CD4-positive, alpha-beta T cell treated with Interleukin-17A for 1 hour (primary cell): ENCODE measurements around the gene LCN12.

Experiments
- DNase-seq: peaks from one replicate; pipeline ENCODE4 v3.0.0-alpha.2; 2020

The LCN12 gene

DNA sequence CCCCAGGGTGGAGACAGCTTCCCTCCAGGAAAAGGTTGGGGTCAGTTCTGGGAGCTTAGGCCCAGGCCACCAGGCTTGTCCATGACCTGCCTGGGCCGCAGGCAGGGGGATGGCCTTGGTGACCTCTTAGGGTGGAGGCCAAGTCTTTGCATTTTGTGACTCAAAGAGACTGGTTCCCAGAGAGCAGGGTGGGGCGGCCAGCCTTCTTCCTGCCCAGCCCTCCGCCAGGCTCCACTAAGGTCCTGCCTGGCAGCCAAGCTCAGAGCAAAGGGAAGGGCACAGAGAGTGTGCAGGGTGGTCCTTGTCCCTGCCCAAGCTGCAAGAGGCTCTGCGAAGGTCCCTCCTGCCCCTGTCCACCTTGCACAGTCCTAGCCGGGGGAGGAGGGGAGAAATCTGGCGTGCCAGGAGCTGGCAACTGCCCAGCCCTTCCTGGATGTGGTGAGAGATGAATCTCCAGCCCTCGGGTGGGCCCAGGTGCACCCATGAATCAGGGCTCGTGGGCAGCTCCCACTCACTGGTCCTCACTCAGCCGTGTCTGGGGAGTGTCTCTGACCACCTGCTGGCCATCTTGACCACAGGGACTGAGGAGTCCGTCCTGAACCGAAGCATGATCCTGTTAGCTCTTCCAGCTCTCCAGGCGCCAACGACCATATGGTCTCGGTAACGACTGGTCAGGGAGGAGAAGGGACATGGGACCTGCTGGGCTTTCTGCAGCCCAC lies 22.9 kb downstream of the LCN12 start:
- DNase-seq: no peak

DNA sequence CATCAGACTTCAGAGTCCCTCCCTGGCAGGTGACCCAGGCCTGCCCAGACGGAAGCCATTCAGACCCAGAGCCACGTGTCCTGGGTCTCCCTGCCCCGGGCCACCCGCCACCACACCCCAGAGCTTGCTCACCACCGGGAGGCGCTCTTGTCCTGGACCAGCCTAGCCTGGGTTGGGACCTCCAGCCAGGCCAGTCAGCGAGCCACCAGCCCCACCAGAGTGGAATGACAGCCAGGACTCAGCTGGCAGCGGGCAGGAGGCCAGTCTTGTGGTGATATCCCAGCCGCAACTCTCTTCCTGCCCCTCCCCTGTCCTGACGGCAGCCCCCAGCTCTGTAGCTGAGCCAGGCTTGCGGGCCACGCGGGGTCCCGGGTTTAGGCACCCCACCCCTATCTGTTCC lies 23.6 kb downstream of the LCN12 start:
- peak; percentile 40 for DNase-seq

DNA sequence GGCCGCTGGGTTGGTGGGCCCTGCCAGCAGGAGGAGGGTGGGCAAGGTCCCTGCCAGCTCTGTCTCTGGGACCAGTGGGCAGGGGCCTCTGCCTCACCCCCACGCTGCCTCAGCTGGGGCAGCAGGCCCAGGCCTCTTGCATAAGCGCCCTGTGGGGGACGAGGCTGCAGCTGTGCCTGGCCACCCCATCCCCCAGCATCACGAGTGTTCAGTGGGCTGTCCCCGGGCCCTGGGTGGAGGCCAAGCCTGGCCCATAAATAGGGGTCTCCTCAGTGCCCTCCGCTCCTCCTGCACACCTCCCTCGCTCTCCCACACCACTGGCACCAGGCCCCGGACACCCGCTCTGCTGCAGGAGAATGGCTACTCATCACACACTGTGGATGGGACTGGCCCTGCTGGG lies 25.1 kb downstream of the LCN12 start, which contains the start of gene PTGDS:
TSS of gene PTGDS (plus strand) at position 282 of the 400 bp plus-strand sequence. CDS start at position 357, 75 bp downstream.
- DNase-seq: no peak

DNA sequence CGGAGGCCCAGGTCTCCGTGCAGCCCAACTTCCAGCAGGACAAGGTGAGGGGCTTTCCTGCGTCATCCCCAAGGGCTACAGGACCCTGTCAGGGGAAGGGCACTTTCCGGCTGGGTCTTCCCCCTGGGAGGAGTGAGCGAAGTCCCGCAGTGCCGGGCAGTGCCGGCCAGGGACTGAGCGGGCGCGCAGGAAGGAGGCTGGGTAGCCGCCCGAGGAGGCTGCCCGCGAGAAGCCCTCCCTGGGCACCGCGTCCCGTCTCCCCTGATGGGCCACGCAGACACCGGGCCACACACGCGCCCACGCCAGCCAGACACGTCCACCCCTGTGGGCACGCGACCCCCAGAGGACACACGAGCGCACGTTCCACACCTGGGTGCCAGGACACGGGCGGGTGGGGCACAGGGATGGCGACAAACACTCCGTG lies 25.6 kb downstream of the LCN12 start:
- no peak for DNase-seq

DNA sequence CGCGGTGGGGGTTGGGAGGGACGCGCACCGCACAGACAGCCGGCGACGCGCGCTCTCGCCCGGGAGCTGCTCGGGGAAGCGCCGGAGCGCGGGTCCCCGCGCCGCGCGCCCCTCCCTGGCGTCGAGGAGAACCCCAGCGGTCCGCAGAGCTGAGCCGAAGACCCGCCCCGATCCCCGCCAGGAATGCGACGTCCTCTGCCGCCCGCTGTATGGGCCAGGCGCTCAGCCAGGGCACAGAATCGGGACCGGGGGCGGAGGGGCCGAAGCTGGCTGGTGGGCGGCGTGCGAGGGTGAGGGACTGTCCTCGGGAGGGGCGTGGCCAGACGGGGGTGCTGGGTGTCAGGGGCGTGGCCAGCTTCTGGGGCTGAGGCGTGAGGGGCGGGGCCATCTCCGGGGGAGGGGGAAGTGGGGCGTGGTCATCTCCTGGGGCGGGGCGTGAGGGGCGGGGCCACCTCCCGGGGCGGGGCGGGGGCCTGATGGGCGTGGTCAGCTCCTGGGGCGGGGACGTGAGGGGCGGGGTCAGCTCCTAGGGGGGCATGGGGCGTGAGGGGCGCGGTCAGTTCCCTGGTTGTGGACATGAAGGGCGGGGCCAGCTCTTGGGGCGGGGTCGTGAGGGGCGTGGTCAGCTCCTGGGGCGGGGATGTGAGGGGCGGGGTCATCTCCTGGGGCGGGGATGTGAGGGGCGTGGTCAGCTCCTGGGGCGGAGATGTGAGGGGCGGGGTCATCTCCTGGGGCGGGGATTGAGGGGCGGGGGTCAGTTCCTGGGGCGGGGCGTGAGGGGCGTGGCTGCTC lies 26.2 kb downstream of the LCN12 start:
- DNase-seq: peak; percentile 77

DNA sequence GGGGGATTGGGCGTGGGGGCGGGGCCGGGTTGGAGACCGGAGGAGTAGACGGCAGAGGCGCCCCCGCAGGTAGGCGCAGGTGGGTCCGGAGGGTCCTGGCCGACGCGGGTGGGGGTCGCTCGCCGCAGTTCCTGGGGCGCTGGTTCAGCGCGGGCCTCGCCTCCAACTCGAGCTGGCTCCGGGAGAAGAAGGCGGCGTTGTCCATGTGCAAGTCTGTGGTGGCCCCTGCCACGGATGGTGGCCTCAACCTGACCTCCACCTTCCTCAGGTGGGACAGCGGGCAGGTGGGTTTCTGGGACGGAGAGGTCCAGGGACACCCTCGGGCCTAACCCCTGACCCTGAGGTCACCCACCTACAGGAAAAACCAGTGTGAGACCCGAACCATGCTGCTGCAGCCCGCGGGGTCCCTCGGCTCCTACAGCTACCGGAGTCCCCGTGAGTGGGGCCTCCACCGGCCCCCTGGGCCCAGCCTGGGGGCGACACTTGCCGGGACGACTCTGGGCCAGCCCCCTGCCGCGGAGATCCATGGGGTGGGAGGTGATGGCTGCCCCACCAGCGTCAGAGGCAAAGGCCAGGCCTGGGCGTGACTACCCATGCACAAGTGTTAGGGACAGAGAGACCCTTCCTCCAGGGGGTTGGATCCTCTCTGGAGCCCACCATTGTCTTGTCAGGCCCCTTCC lies 26.9 kb downstream of the LCN12 start:
- DNase-seq: no peak

DNA sequence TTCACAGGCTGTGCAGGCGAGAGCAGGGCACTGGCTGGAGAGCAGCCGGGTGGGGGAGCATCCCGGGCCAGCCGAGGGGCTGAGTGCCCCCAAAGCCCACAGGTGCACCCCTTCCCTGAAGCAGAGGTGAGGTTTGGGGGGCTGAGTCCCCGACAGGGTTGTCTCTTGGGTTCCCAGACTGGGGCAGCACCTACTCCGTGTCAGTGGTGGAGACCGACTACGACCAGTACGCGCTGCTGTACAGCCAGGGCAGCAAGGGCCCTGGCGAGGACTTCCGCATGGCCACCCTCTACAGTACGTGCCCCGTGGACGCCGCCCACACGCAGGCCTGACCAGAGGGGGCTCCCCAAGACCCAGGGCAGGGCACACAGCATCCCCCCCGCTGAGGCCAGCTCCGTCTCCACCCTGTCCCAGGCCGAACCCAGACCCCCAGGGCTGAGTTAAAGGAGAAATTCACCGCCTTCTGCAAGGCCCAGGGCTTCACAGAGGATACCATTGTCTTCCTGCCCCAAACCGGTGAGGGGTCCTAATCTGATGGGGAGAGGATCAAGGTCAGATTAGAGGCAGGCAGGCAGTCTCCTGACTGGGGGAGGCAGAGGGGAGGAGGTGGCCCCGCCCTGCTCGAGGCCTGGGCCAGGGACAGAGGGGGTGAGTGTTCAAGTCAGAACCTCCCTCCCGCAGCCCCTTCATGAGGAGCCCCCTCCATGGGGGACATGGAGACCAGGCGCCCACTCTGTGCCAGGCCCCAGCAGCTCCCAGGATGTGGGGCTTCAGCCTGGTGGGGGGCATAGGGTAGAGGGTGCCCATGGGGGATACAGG lies 27.9 kb downstream of the LCN12 start:
- no peak for DNase-seq

DNA sequence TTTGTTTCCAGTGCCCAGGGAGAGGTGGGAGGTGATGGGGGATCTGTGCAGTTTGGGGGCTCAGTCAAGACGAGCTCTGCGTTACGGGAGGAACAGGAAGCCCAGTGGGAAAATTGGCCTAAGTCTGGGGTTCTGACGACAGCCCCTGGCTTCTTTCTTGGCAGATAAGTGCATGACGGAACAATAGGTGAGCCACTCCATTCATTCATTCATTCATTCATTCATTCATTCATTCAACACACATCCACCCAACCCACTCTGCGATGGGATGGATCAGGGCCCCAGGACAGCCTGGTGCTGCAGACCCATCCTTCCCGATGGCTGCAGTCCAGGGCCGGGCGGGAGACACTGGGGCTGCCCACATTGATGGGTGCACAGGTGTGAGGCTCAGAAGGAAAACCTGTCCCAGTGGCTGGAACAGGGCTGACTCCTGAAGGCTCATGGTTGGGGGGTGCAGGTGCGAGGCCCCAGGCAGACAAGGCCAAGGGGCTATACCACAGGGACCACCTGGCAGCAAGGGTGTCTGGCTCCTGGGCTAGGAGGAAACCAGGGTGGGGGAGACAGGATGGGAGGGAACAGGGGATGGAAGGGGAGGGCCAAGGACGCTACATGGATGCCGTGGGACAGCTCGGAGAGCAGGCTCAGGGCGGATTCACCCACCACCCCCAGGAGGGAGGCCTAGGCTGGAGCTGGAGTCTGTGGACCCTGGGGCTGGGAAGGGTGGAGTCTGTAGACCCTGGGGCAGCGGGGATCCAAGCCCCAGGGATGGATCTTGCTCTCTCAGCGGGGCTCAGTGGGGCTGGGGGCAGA lies 28.8 kb downstream of the LCN12 start:
- DNase-seq: no peak

DNA sequence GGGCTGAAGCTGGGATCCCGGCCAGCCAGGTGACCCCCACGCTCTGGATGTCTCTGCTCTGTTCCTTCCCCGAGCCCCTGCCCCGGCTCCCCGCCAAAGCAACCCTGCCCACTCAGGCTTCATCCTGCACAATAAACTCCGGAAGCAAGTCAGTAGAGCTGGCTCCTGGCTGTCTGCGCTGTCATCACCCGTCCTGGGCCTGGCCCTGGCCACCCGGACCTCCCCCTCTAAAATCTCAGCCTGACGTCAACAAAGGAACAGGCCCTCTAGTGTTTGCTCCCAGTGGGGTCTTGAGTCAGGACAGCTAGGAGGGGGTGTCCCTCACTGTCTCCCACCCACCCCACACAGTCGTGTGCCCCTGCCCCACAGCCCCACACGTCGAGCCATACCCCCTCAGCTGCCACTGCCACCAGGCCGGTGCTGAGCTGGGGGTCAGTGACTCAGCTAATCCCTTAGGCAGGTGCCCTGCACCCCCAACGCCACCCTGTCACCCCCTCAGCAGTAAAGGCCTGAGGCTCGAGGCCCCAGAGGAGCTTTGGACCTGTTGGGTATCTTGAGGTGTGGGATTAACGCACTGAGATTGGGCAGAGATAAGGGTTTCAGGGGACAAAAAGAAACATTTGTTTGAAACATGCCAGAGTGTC lies 29.6 kb downstream of the LCN12 start:
- DNase-seq: no peak

DNA sequence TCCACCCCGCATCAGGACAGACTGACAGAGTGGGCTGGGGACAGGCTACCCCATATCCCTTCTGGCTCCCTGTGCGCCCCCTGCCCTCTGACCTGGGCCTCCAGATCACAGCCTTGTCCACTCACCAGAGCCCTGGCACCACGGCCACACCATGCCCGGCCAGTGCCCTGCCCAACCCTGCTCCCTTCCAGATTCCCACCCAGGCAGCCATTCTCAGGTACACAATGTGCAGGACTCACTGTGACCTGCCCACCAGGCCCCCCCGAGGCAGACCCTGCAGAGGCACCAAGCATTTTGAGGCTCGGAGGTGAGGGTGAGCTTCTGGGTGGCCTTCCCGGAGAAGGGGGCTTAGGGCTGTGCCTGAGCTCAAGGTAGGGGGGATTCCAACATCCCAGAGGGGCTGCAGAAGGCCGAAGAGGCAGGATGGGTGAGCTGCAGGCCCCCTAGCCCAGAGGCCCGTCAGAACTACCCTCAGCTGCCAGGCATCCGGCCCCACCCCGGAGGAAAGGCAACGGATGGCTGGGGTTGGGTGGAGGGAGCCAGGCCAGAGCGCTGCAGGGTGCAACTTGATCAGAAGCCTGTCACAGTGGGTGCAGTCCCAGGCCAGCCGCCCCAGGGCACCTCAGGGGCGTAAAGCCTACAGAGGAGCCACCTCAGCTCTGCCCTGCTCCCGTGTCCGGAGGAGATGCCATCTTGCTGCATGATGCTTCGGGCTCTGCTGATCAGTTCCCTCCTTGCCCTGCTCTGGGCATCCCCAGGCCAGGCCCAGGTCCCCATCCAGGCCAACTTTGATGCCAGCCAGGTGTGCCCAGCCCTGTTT lies 30.4 kb downstream of the LCN12 start, which contains the start of gene LCNL1:
TSS of gene LCNL1 (plus strand) at position 762 of the 820 bp plus-strand sequence. CDS start 594 bp downstream, outside the sequence.
- no peak for DNase-seq

DNA sequence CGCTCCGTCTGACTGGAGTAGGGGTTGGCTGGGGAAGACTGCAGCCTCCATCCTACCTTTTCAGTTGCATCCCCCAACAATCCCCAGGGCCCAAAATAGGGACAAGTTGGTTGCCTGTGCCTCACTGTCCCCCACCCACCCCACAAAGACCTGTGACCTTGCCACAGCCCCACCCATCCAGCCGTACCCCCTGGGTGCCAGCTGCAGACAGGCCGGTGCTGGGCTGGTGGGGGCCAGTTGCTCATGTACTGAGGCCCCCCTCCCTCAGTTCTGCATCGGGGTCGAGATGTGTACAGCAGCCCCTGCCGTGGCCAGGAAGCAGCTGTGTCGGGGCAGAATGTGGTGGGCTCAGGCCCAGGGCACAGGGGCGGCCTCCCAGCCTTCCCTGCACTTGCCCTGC lies 31.1 kb downstream of the LCN12 start:
- no peak for DNase-seq

DNA sequence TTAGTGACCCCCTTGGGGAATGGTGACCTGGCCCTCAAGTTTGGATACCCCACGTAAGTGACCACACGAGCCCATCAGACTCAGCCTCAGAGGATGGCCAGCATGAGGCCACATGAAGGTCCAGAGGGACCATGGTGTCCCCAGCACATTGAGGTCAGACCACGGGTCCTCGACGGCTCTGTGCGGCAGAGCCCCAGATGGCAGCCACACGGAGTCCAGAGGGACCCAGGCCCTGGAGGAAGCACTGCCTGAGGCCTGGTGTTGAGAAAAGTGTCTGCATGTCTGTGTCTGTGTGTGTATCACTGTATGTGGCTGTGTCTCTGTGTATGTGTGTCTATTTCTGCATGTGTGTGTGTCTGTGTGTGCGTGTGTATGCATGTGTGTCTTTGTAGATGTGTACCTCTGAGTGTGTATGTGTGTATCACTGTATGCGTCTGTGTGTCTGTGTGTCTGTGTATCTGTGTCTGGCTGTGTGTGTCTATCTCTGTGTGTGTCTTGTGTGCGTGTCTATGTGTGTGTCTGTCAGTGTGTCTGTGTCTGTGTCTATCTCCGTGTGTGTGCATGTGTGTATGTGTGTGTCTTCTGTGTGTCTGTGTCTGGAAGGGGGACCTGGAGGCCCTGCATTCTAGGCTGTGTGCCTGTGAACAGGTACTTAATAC lies 31.7 kb downstream of the LCN12 start:
- DNase-seq: no peak

DNA sequence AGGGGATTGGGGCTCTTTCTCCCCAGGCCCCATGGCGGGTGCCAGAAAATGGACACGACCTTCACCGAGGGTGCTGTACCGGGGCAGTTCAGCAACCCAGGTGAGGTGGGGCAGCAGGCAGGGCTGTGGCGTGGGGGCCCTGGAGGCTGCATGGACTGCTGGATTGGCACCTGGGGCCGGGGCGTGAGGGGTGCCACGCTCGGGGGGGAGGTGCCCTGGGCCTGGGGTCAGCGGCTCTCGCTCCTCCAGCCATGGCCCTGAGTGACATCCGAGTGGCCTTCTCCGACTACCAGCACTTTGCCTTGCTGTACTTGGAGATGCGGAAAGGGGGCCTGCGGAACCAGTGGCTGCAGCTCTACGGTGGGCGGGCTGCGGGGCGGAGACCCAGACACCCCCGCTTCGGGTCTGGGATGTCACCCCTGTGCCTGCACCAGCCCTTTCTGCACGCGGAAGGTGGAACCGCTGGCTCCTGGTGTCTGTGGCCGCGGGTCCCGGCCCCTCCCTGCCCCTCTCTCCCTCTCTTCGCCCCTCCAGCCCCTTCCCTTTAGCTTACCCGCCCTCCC lies 32.5 kb downstream of the LCN12 start:
- DNase-seq: no peak

DNA sequence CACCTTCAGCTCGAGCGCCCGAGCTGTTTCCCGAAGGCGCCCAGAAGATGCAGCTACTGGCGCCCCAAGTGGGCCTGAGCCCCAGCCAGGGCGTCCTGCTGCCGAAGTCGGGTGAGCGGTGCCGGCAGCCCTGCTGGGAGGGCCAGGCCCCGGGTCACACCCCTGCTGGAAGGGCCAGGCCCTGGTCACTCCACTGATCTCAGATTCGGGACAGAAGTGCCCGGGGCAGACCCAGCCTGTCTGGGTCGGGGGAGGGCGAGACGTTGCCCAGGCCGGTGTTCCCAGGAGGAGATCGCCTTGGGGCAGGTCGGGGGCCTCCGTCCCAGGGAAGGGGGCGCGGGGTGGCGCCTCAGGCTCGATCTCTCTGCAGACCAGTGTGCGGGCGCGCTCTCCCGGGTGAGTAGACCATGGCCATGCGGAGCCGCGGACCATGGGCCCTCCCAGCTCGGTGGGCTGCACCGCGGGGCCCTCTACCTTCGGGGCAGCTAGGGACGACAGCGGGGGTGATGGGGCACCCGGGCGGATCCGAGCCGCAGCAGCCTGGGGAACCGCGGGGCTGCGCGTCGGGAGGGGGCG lies 33.0 kb downstream of the LCN12 start:
- no peak for DNase-seq

DNA sequence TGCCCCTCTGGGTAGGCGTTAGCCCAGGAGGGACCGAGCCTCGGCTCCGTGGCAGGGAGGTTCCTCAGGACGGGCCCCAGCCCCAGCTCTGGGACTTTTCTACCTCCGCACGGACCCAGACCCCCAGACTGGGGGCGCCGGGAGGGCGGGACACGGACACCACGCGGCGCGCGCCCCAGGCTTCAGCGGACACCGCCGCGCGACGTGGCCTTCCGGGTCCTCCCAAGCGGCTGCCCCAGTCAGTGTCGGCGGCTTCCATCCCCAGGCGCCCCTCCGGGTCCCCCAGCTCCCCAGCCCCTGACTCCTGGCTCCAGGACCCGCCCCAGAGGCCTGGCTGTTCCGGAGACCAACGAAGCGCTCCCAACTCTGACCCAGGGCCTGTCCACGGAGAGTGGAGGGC lies 33.8 kb downstream of the LCN12 start:
- no peak for DNase-seq

DNA sequence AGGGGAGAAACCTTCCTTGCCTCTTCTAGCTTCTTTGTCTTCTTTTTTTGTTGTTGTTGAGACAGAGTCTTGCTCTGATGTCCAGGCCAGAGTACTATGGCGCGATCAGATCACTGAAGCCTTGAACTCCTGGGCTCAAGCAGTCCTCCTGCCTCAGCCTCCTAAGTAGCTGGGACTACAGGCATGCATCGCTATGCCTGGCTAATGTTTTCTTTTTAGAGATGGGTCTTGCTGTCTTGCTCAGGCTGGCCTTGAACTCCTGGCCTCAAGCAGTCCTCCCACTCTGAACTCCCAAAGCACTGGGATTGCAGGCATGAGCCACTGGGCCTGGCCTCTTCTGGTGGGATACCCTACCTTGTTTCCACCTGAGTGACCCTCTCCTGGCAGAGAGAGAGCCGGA lies 36.8 kb downstream of the LCN12 start:
- no peak for DNase-seq

DNA sequence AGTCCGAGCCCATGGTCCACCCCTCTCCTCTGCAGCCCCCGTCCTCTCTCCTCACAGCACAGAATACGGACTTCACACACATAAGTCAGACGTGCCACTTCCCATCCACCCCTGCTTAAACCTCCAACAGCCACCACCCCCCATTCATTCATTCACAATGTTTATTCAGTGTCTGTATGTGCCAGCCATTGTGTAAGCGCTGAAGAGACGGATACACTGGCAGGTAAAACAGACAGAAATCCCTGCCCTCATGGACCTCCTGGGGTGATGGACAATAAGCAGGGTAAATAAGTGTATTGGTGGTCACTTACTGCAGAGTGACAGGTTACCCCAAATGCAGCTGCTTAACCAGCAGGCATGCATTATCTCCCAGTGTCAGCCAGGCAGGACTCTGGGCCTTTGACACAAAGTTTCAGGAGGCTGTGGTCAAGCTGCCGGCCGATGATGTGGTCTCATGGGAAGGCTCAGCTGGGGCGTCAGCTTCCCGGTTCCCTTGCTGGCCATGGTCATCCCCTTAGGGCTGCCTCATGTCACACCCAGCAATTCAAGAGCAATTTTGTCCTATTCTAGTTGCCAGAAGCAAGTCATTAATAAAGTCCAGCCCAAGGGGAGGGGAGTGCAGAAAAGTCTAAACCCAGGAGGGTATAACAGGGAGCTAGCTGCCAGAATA lies 38.3 kb downstream of the LCN12 start:
- no peak for DNase-seq
